Activated naive CD4-positive, alpha-beta T cell treated with anti-CD3 and anti-CD28 coated beads, Interleukin-2, amount 50 U/mL, for 16 hours (primary cell): ENCODE data around the gene TLDC2.
A peak's percentile ranks its signal among the peaks of the same experiment; 100 is the strongest.
"Not testable (repeated sequence)": the region's sequence is repeated elsewhere in the genome, so short reads cannot be mapped to it uniquely, and the experiment has no call there.

Source experiments
- DNase-seq: peaks from one replicate; pipeline ENCODE4 v3.0.0-alpha.2; 2020

Gene TLDC2

GRCh38 chr20:36875702-36876472, at the start of gene TLDC2:
TSS of gene TLDC2 (plus strand) at chr20:36876138. CDS start at chr20:36876175, 37 bp downstream.
- DNase-seq, result no peak

- DNase-seq, result no peak
These were observed 49.2 kb upstream of the TLDC2 start for GRCh38 chr20:36826554-36827244.

- DNase-seq, result no peak
These were observed 48.2 kb upstream of the TLDC2 start for GRCh38 chr20:36827541-36828279.

GRCh38 chr20:36830791-36831691, 44.9 kb upstream of the TLDC2 start:
- no peak for DNase-seq

GRCh38 chr20:36832791-36833190, 43.1 kb upstream of the TLDC2 start:
- no peak for DNase-seq

GRCh38 chr20:36833275-36834020, 42.5 kb upstream of the TLDC2 start:
- DNase-seq, result no peak

GRCh38 chr20:36835025-36835424, 40.9 kb upstream of the TLDC2 start:
- no peak for DNase-seq

GRCh38 chr20:36835453-36836198, 40.3 kb upstream of the TLDC2 start:
- DNase-seq, result peak; percentile 82

- DNase-seq, result peak; percentile 45
These were observed 39.2 kb upstream of the TLDC2 start for GRCh38 chr20:36836591-36837269.

GRCh38 chr20:36838376-36838775, 37.6 kb upstream of the TLDC2 start:
- DNase-seq, result not testable (repeated sequence)

GRCh38 chr20:36839150-36839549, 36.8 kb upstream of the TLDC2 start:
- DNase-seq, result no peak

GRCh38 chr20:36841030-36841429, 34.9 kb upstream of the TLDC2 start:
- not testable (repeated sequence) for DNase-seq

- DNase-seq, result no peak
These were observed 30.5 kb upstream of the TLDC2 start for GRCh38 chr20:36845288-36845971.

GRCh38 chr20:36847009-36847709, 28.8 kb upstream of the TLDC2 start:
- DNase-seq, result no peak

- no peak for DNase-seq
These were observed 28.3 kb upstream of the TLDC2 start for GRCh38 chr20:36847710-36848040.

- DNase-seq, result no peak
These were observed 27.8 kb upstream of the TLDC2 start for GRCh38 chr20:36848078-36848660.

- DNase-seq, result no peak
These were observed 27.3 kb upstream of the TLDC2 start for GRCh38 chr20:36848677-36849076.

- DNase-seq, result no peak
These were observed 26.4 kb upstream of the TLDC2 start for GRCh38 chr20:36849333-36850065.
